Smooth muscle cell of bladder (primary cell): ENCODE data around the gene DYSF. TPM values are rescaled to one million over a fixed set of nuclear protein-coding genes. Genes with fewer than 3 reads are reported as not detected.

ENCODE experiments used
- total RNA-seq: library from RNA; depleted of rRNA; stranded (reverse); fragments of >200 nt; gene quantifications from 2 replicates; pipeline ENCODE4 v1.2.3, GENCODE V29; 2014

DYSF gene
- 0.14 and 0.65 TPM in 2 replicates for total RNA-seq

DNA sequence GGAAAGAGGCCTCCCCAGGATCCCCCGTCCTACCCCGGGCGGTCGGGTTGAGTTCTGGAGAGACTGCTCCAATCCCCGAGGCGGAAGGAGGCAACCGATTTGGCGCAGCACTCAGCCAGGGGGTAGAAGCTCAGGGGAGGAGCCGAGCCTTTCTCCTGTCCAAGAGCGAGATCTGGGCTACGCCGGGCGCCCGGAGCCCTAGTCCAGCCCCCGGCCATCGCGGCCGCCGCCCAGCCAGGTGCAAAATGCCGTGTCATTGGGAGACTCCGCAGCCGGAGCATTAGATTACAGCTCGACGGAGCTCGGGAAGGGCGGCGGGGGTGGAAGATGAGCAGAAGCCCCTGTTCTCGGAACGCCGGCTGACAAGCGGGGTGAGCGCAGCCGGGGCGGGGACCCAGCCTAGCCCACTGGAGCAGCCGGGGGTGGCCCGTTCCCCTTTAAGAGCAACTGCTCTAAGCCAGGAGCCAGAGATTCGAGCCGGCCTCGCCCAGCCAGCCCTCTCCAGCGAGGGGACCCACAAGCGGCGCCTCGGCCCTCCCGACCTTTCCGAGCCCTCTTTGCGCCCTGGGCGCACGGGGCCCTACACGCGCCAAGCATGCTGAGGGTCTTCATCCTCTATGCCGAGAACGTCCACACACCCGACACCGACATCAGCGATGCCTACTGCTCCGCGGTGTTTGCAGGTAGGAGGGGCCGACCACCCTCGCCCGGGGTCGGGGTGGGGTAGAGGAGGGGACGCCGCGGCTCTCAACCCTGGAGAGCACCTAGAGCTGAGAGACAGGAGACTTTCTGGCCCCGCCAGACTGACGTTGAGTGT lies at the start of gene DYSF:
TSS of gene DYSF (plus strand) at position 158 of the 817 bp plus-strand sequence.

Other genes with a start within 250 kb of the DYSF start
- 0.85 and 0.92 TPM in 2 replicates for gene PAIP2B, start 226.5 kb upstream of the DYSF start, total RNA-seq
- gene ZNF638, start 121.8 kb upstream of the DYSF start, total RNA-seq, result 98.2 and 118 TPM in 2 replicates